ENCODE data around the gene MPIG6B. TPM values are rescaled to one million over a fixed set of nuclear protein-coding genes. Genes with fewer than 3 reads are reported as not detected.

The MPIG6B gene
- total RNA-seq, 1 donor from 2014 or later = not detected

- H3K27ac Mint-ChIP-seq (ENCODE audit: unreplicated experiment) = no peak overlapping the region
- DNase-seq (ENCODE audit: low read depth) (no peak), FAIRE-seq (no peak)
- no peak overlapping the region for H2AFZ ChIP-seq (ENCODE audit: low read depth, low read length)
- no peaks in the 10 kb centered on the region for H3K27me3 ChIP-seq (ENCODE audit: insufficient read depth, low read length)
- no peak overlapping the region for H3K4me3 Mint-ChIP-seq (ENCODE audit: unreplicated experiment)
- H3K4me1 ChIP-seq (ENCODE audit: insufficient read depth, low read length) = no peaks in the 10 kb centered on the region
- peaks cover 7% of the 10 kb centered on the region for H3K36me3 ChIP-seq (ENCODE audit: insufficient read depth, low read length)
- H4K20me1 ChIP-seq (ENCODE audit: insufficient read depth, low read length) = peaks cover under 1% of the 10 kb centered on the region
- H3K9me3 Mint-ChIP-seq (ENCODE audit: unreplicated experiment) = peaks cover 7% of the 10 kb centered on the region
- no peak overlapping the region for H3K27ac ChIP-seq (ENCODE audit: low read depth, low read length)
- TF ChIP-seq EZH2 (IDR thresholded peaks at IDR 0.05; ENCODE audit: insufficient read depth, low read length) (no peak), CTCF (IDR thresholded peaks at IDR 0.05; ENCODE audit: insufficient read depth, low read depth, low read length) (no peak)
- no peak overlapping the region for H3K4me3 ChIP-seq (ENCODE audit: insufficient read depth, low read depth, low read length)
- H3K9me3 ChIP-seq (ENCODE audit: insufficient read depth, low read depth, low read length) = no peaks in the 10 kb centered on the region
- H3K79me2 ChIP-seq (ENCODE audit: insufficient read depth, low read length) = no peaks in the 10 kb centered on the region
- H3K4me2 ChIP-seq (ENCODE audit: low read length) = no peak overlapping the region
- H3K9ac ChIP-seq (ENCODE audit: low read length) = no peak overlapping the region
- H3K27me3 Mint-ChIP-seq (ENCODE audit: low read depth, unreplicated experiment) = peaks cover 19% of the 10 kb centered on the region
- H3K4me1 Mint-ChIP-seq (ENCODE audit: low read depth, unreplicated experiment) = peaks cover 4% of the 10 kb centered on the region
- H3K36me3 Mint-ChIP-seq (ENCODE audit: low read depth, unreplicated experiment) = peaks cover 21% of the 10 kb centered on the region
Measured at GRCh38 chr6:31722173-31722572, 1.0 kb upstream of the MPIG6B start.

GRCh38 chr6:31723980-31724691 is 963 bp downstream of the MPIG6B start:
- Mint-ChIP-seq H3K36me3 (ENCODE audit: low read depth, unreplicated experiment) (peaks cover 21% of the 10 kb centered on the region), H3K27ac (ENCODE audit: unreplicated experiment) (no peak overlapping the region), H3K4me3 (ENCODE audit: unreplicated experiment) (no peak overlapping the region), H3K4me1 (ENCODE audit: low read depth, unreplicated experiment) (peaks cover 4% of the 10 kb centered on the region), H3K9me3 (ENCODE audit: unreplicated experiment) (peaks cover 5% of the 10 kb centered on the region), H3K27me3 (ENCODE audit: low read depth, unreplicated experiment) (peaks cover 16% of the 10 kb centered on the region)
- TF ChIP-seq CTCF (IDR thresholded peaks at IDR 0.05; ENCODE audit: insufficient read depth, low read depth, low read length) = no peak
- TF ChIP-seq EZH2 (IDR thresholded peaks at IDR 0.05; ENCODE audit: insufficient read depth, low read length) = no peak
- DNase-seq (ENCODE audit: low read depth) = no peak
- Histone ChIP-seq H2AFZ (ENCODE audit: low read depth, low read length) (no peak overlapping the region), H3K79me2 (ENCODE audit: insufficient read depth, low read length) (peaks cover 8% of the 10 kb centered on the region), H3K9ac (ENCODE audit: low read length) (no peak overlapping the region), H3K4me3 (ENCODE audit: insufficient read depth, low read depth, low read length) (no peak overlapping the region), H3K4me1 (ENCODE audit: insufficient read depth, low read length) (peaks cover 7% of the 10 kb centered on the region), H3K27me3 (ENCODE audit: insufficient read depth, low read length) (no peaks in the 10 kb centered on the region), H3K36me3 (ENCODE audit: insufficient read depth, low read length) (peaks cover 7% of the 10 kb centered on the region), H3K4me2 (ENCODE audit: low read length) (no peak overlapping the region), H3K9me3 (ENCODE audit: insufficient read depth, low read depth, low read length) (no peaks in the 10 kb centered on the region), H3K27ac (ENCODE audit: low read depth, low read length) (no peak overlapping the region), H4K20me1 (ENCODE audit: insufficient read depth, low read length) (peaks cover 19% of the 10 kb centered on the region)
- no peak for FAIRE-seq
